SK-N-SH (cell line): ENCODE results near the gene PARK7. TPM values are rescaled to one million over a fixed set of nuclear protein-coding genes. Genes with fewer than 3 reads are reported as not detected.

Experiments used
- polyA plus RNA-seq, 3 experiments: library from polyadenylated mRNA; depleted of rRNA; stranded (reverse); fragments of >200 nt; gene quantifications; 2 replicates each; pipeline ENCODE4 v1.2.3, GENCODE V29; 2012
- small RNA-seq, 7 experiments: library from RNA; depleted of rRNA; stranded (forward); fragments of <200 nt; gene quantifications; one replicate each; pipeline ENCODE3, GENCODE V24; 2012

Gene PARK7
- polyA plus RNA-seq, 1 of the 3 experiments (the other 2 are of a cell fraction) = 415 TPM

Small RNA genes within 50 kb of the gene (small RNA-seq; reads per million reads assigned to genes)
- gene RF00019 = 0 reads per million in 7 experiments

Other genes starting within 250 kb of the PARK7 start
- 96.4 and 114 TPM in 2 replicates for gene VAMP3, start 190.4 kb upstream of the PARK7 start, polyA plus RNA-seq (2012; rRNA removed)
- 6.0 and 7.3 TPM in 2 replicates for gene PER3, start 177.4 kb upstream of the PARK7 start, polyA plus RNA-seq (2012; rRNA removed)
- 0.13 TPM in 1 of 2 replicates, not detected in the other for gene UTS2, start 108.6 kb upstream of the PARK7 start, polyA plus RNA-seq (2012; rRNA removed)
- 2.9 and 5.1 TPM in 2 replicates for gene TNFRSF9, start 20.9 kb upstream of the PARK7 start, polyA plus RNA-seq (2012; rRNA removed)
- gene ERRFI1, start 64.6 kb downstream of the PARK7 start, polyA plus RNA-seq (2012; rRNA removed) = 65.6 and 66.9 TPM in 2 replicates